Skeletal muscle satellite cell (primary cell): ENCODE data around the gene MIPEP. TPM values are rescaled to one million over a fixed set of nuclear protein-coding genes. Genes with fewer than 3 reads are reported as not detected.

Experiments used
- H3K27me3 ChIP-seq: 2 replicates; pipeline ENCODE4 v1.7.0; 2013; ENCODE audit warnings: low read length; ENCODE audit not compliant: control insufficient read depth, insufficient read depth
- H3K36me3 ChIP-seq: 2 replicates; pipeline ENCODE4 v1.7.0; 2013; ENCODE audit warnings: mild to moderate bottlenecking, control low read depth, low read length; ENCODE audit not compliant: insufficient read depth
- H3K4me1 ChIP-seq: 2 replicates; pipeline ENCODE4 v1.7.0; 2013; ENCODE audit warnings: low read length; ENCODE audit not compliant: control insufficient read depth, insufficient read depth
- H3K4me2 ChIP-seq: 2 replicates; pipeline ENCODE4 v1.7.0; 2013; ENCODE audit warnings: mild to moderate bottlenecking, low read length
- H3K4me3 ChIP-seq: 2 replicates; pipeline ENCODE4 v1.7.0; 2013; ENCODE audit warnings: low read length
- H3K9ac ChIP-seq: 2 replicates; pipeline ENCODE4 v1.7.0; 2013; ENCODE audit warnings: mild to moderate bottlenecking, low read depth, low read length, moderate library complexity
- H3K9me3 ChIP-seq: replicated peaks from 2 replicates; pipeline ENCODE4 v1.7.0; 2013; ENCODE audit warnings: mild to moderate bottlenecking, control low read depth, low read length
- small RNA-seq: library from RNA; depleted of rRNA; stranded (forward); fragments of <200 nt; gene quantifications from one replicate; pipeline ENCODE3, GENCODE V24; 2012

The MIPEP gene

GRCh38 chr13:23680845-23681669 is 208.1 kb downstream of the MIPEP start:
- Histone ChIP-seq H3K27me3 (no peaks in the 10 kb centered on the region), H3K4me3 (no peak overlapping the region), H3K36me3 (no peaks in the 10 kb centered on the region)

More at GRCh38 chr13:23680845-23681669, 208.1 kb downstream of the MIPEP start:
- peaks cover 18% of the 10 kb centered on the region for H3K4me1 ChIP-seq
- H3K9ac ChIP-seq: no peak overlapping the region
- no peaks in the 10 kb centered on the region for H3K9me3 ChIP-seq
- no peak overlapping the region for H3K4me2 ChIP-seq

Small RNA genes lying within 50 kb of the gene (small RNA-seq; reads per million reads assigned to genes)
- not detected for gene MTCO3P2
